ENCODE data around the gene TBC1D19. TPM values are rescaled to one million over a fixed set of nuclear protein-coding genes. Genes with fewer than 3 reads are reported as not detected.

Gene TBC1D19
- total and polyA plus RNA-seq, 2 of the 4 experiments (the other 2 are of a cell fraction): 9.9 to 17.6 TPM

GRCh38 chr4:26613735-26614134, 29.9 kb downstream of the TBC1D19 start:
- TF ChIP-seq, protein P1, sequence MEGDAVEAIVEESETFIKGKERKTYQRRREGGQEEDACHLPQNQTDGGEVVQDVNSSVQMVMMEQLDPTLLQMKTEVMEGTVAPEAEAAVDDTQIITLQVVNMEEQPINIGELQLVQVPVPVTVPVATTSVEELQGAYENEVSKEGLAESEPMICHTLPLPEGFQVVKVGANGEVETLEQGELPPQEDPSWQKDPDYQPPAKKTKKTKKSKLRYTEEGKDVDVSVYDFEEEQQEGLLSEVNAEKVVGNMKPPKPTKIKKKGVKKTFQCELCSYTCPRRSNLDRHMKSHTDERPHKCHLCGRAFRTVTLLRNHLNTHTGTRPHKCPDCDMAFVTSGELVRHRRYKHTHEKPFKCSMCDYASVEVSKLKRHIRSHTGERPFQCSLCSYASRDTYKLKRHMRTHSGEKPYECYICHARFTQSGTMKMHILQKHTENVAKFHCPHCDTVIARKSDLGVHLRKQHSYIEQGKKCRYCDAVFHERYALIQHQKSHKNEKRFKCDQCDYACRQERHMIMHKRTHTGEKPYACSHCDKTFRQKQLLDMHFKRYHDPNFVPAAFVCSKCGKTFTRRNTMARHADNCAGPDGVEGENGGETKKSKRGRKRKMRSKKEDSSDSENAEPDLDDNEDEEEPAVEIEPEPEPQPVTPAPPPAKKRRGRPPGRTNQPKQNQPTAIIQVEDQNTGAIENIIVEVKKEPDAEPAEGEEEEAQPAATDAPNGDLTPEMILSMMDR (conservative IDR thresholded peaks at IDR 0.05; ENCODE audit: low read depth, low read length): no peak
- TF ChIP-seq CEBPB (IDR thresholded peaks at IDR 0.05; ENCODE audit: low read depth, low read length) (no peak), BHLHE40 (IDR thresholded peaks at IDR 0.05; ENCODE audit: low read depth, low read length) (no peak), FOS (IDR thresholded peaks at IDR 0.05; ENCODE audit: low read depth, low read length) (no peak), SMC3 (IDR thresholded peaks at IDR 0.05; ENCODE audit: low read depth, low read length) (no peak)
- in situ Hi-C loops (cut with MboI; ENCODE audit: low sequenced_read_pairs): no loop called here

More at GRCh38 chr4:26613735-26614134, 29.9 kb downstream of the TBC1D19 start:
- Histone ChIP-seq H3K4ac (ENCODE audit: low read depth, low read length) (no peak overlapping the region), H2AK9ac (replicated peaks; ENCODE audit: low read depth, low read length, poor library complexity) (no peak overlapping the region), H2BK15ac (ENCODE audit: low read depth, low read length) (no peak overlapping the region), H2AK5ac (ENCODE audit: low read depth, low read length) (no peak overlapping the region), H3K79me1 (ENCODE audit: low read depth in 1 of 2, low read length in 2 of 2) (peaks cover 12 to 21% of the 10 kb centered on the region in 2 experiments), H3K4me2 (ENCODE audit: low read depth, low read length) (peak overlapping the region; percentile 11; the same call in 1 of the 2 replicates), H3K9me3 (ENCODE audit: control insufficient read depth, insufficient read depth, low read length) (no peaks in the 10 kb centered on the region), H4K5ac (ENCODE audit: low read depth, low read length) (no peak overlapping the region; the same call in 1 of the 2 replicates), H2BK5ac (ENCODE audit: low read depth, low read length, poor library complexity, severe bottlenecking) (no peak overlapping the region), H4K91ac (ENCODE audit: insufficient read depth, low read depth, low read length) (no peak overlapping the region), H3K27me3 (ENCODE audit: control insufficient read depth, insufficient read depth, low read length) (no peaks in the 10 kb centered on the region), H4K20me1 (ENCODE audit: insufficient read depth, low read length) (no peaks in the 10 kb centered on the region), H3K9ac (ENCODE audit: low read depth, low read length) (no peak overlapping the region), H3K18ac (ENCODE audit: low read depth, low read length) (peak overlapping the region; percentile 70; the same call in 1 of the 2 replicates), H3K4me1 (ENCODE audit: control insufficient read depth, insufficient read depth, low read length) (peaks cover 2% of the 10 kb centered on the region; the same call in 1 of the 2 replicates), H3K36me3 (ENCODE audit: control insufficient read depth, insufficient read depth, low read length) (peaks cover 2% of the 10 kb centered on the region; the same call in 1 of the 2 replicates), H2BK20ac (ENCODE audit: low read depth, low read length) (no peak overlapping the region), H3K23ac (ENCODE audit: low read depth, low read length) (no peak overlapping the region), H2AFZ (replicated peaks; ENCODE audit: low read length, poor library complexity) (no peak overlapping the region), H4K8ac (ENCODE audit: low read depth in 2 of 2, low read length in 2 of 2) (no peak overlapping the region), H3K9me1 (ENCODE audit: insufficient read depth, low read length) (no peaks in the 10 kb centered on the region), H3K27ac (ENCODE audit: insufficient read depth, low read length) (no peak overlapping the region), H3K14ac (replicated peaks; ENCODE audit: low read depth, low read length) (0 out of 2 replicates have a peak overlapping the region, but pooled peaks have one; percentile 52), H3K4me3 (ENCODE audit: insufficient read depth, low read depth, low read length) (no peak overlapping the region), H2BK120ac (ENCODE audit: low read depth, low read length) (no peak overlapping the region), H3K56ac (ENCODE audit: extremely low read depth, insufficient read depth, low read length) (no peak overlapping the region)
- ChIA-PET POLR2A (ENCODE audit: unreplicated experiment) (no interaction called here), CTCF (no interaction called here)
- no TSS peak for BruUV-seq (replicated peaks)
- DNase-seq (no peak), ATAC-seq (ENCODE audit: low read depth) (no peak)
- intact Hi-C loops (cut with micrococcal nuclease): no loop called here
- WGBS, 2 experiments (ENCODE audit: extremely low coverage in 2 of 2, insufficient read length in 1 of 2): no CpG with 5 or more reads among the region's 3 CpGs
- dilution Hi-C loops (cut with HindIII; ENCODE audit: low sequenced_read_pairs, unreplicated experiment): no loop called here

All from IMR-90 (cell line).